GM13976 (cell line): ENCODE results near the gene NDRG3.
A peak's percentile ranks its signal among the peaks of the same experiment; 100 is the strongest.
"Not testable (repeated sequence)": the region's sequence is repeated elsewhere in the genome, so short reads cannot be mapped to it uniquely, and the experiment has no call there.

Source experiments
- DNase-seq: peaks from one replicate; pipeline ENCODE4 v3.0.0; 2012; ENCODE audit warnings: low spot score
- in situ Hi-C: fragments of 300-500 bp; cut with MboI; formaldehyde crosslinking; loops from one replicate; pipeline ENCODE4 v1.12.0; 2022; ENCODE audit warnings: low sequenced_read_pairs, mixed read lengths, inconsistent platforms; ENCODE audit not compliant: unreplicated experiment
- TF ChIP-seq, protein P1 (sequence below): IDR thresholded peaks from 2 replicates; pipeline ENCODE4 v1.5.1; 2012; ENCODE audit warnings: borderline replicate concordance, mild to moderate bottlenecking; ENCODE audit not compliant: insufficient read depth; ENCODE audit errors: extremely low read depth, missing control alignments, control extremely low read depth

The NDRG3 gene

DNA sequence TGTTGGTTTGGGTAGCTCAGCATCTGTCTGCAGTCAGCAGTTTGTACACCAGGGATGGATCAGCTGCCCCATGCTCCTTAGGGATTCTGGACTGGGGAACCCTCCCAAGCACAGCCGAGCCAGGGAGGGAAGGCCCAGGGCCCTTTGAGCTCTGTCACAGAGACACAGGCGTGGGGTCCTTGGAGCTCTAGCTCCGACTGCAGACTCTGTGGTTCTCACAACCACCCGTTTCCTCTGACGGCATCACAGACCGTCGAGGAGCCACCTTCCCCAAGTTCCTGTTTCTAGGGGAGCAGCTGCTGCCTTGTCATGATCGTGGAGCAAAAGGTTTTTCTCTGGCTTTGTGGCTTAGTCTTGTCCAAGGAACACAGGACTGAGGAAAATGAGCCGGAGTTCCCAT is 99.9 kb downstream of the NDRG3 start, which contains the start of gene SLA2:
SLA2 (minus strand) TSS at position 199 of the 400 bp plus-strand sequence. CDS start 4,861 bp downstream, outside the sequence.
- TF ChIP-seq, protein P1, sequence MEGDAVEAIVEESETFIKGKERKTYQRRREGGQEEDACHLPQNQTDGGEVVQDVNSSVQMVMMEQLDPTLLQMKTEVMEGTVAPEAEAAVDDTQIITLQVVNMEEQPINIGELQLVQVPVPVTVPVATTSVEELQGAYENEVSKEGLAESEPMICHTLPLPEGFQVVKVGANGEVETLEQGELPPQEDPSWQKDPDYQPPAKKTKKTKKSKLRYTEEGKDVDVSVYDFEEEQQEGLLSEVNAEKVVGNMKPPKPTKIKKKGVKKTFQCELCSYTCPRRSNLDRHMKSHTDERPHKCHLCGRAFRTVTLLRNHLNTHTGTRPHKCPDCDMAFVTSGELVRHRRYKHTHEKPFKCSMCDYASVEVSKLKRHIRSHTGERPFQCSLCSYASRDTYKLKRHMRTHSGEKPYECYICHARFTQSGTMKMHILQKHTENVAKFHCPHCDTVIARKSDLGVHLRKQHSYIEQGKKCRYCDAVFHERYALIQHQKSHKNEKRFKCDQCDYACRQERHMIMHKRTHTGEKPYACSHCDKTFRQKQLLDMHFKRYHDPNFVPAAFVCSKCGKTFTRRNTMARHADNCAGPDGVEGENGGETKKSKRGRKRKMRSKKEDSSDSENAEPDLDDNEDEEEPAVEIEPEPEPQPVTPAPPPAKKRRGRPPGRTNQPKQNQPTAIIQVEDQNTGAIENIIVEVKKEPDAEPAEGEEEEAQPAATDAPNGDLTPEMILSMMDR: no peak
- in situ Hi-C loops: no loop called here
- DNase-seq: peak; percentile 70

DNA sequence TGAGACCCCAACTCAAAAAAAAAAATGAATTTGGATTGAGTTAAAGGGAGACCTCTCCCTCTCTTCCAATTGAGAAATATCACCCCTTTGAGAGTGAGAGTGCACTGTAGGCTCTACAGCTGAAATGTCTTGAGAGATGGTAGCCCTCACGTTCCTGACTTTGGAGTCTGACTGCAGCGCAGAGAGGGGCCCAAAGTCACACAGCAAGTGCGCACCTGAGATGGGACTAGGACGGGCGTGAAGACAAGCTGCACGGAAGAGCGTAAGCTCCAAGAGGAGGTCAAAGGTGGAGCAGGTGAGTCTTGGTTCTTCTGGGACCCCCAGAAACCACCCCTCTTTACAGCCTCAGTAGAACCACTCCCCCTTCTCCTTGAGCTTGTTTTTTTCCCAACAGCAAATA is 100.5 kb downstream of the NDRG3 start:
- DNase-seq: no peak
- TF ChIP-seq, protein P1: no peak
- in situ Hi-C loops: no loop called here

DNA sequence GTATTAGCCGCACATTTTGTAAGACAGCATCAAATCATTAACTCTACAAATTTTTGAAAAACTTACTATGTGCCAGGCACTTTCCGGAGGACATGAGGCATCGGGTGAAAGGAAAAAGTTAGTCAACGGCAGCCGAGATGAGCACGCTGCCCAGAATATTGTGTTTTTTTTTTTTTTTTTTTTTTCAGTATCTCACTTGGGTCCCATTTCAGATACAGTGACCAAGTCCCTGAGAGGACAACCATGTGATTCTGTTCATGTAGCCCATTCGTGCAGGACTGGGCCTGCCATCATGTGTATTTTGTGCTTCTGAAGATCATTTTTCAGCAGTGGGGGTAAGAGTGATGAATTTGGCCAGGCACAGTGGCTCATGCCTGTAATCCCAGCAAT is 101.2 kb downstream of the NDRG3 start:
- in situ Hi-C loops: no loop called here
- TF ChIP-seq, protein P1: no peak
- no peak for DNase-seq

DNA sequence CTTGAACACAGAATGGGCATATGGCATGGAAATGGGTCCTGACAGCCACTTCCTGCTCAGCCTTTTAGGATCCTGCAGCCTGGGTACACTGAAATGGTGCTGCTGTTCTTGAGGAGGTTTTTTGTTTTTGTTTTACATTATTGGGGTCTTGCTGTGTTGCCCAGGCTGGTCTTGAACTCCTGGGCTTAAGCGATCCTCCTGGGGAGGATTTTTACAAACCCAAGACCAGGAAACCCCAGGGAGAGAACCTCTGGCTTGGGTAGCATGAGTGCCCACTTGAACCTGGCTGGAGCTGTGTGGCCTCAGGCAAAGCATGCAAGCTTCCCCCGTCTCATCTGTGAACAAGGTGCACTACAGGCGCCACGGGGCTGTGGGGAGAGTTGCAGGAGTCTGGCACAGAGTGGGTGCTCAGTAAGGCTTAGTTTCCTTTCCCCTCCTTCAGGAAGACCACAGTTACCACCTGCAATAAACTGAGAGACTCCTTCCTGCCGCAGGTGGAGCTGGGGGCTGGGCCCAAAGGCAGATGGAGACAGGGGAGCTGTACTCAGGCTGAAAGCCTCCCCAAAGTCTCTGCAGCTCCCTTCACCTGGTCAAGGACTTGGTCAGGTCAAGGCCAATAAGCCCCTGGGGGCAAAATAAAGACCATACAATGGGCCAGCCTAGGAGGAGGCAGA is 101.7 kb downstream of the NDRG3 start:
- TF ChIP-seq, protein P1: no peak
- no peak for DNase-seq
- in situ Hi-C loops: no loop called here

DNA sequence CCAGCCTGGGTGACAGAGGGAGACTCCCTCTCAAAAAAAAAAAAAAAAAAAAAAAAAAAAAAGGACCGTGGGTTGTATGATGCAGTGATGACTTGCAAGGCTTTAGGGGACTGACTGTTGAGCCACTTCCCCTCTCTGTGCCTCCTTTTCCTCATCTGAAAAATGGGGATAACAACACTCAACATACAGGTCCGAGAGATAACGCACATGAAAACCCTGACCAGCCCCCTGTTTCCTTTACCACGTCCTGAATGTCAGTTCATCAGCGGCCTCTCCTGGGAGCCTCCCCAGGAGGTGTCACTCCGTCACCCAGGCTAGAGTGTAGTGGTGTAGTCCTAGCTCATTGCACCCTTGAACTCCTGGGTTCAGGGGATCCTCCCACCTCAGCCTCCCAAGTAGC is 103.8 kb downstream of the NDRG3 start:
- DNase-seq: no peak
- in situ Hi-C loops: no loop called here
- TF ChIP-seq, protein P1: no peak

DNA sequence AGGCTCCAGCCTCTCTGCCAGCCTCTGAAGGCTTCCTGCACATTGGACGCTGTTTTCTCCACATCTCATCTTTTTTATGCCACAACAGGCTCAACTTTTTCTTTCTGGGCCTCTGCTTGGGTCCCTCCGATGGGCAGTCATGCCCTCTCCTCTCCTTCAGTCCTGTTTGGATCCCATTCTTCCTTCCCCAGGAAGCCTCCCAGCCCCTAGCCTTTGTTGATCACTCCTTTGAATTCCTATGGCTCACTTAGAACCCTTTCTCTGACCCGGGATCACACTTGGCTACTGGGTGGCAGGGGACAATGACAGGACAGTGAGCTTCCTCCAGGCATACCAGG is 104.4 kb downstream of the NDRG3 start:
- no peak for DNase-seq
- TF ChIP-seq, protein P1: no peak
- in situ Hi-C loops: no loop called here

DNA sequence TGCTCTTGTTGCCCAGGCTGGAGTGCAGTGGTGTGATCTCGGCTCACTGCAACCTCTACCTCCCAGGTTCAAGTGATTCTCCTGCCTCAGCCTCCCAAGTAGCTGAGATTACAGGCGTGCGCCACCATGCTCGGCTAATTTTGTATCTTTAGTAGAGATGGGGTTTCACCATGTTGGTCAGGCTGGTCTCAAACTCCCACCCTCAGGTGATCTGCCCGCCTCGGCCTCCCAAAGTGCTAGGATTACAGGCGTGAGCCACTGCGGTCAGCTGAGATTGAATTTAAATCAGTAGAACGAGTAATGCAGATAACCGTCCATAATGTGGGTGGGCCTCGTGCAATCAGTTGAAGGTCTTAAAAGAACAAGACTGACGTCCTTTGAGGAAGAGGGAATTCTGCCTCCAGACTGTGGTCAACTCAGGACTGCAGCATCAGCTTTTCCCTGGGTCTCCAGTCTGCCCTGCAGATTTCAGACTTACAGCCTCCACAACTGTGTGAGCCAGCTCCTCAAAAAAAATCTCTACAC is 107.0 kb downstream of the NDRG3 start:
- DNase-seq, in situ Hi-C loops: not testable (repeated sequence)
